ENCODE results near the gene RTBDN.

The RTBDN gene

GRCh38 chr19:12840091-12841079 is 6.0 kb upstream of the RTBDN start:
- peak; percentile 35 to 44 for DNase-seq (ENCODE audit: low read depth in 1 of 2, low spot score in 1 of 2)
- TF ChIP-seq REST (IDR thresholded peaks at IDR 0.05; ENCODE audit: insufficient replicate concordance, low read depth) (no peak), POLR2AphosphoS5 (IDR thresholded peaks at IDR 0.05; ENCODE audit: low read depth) (no peak), SPI1 (IDR thresholded peaks at IDR 0.05; ENCODE audit: borderline replicate concordance, low read depth) (no peak), CTCF (IDR thresholded peaks at IDR 0.05; ENCODE audit: insufficient read depth, low read length) (no peak), GABPA (IDR thresholded peaks at IDR 0.05; ENCODE audit: low read depth) (no peak)
- peaks cover 63% of the 10 kb centered on the region for H3K27me3 ChIP-seq (ENCODE audit: insufficient read depth, poor library complexity, severe bottlenecking)
- H3K4me3 ChIP-seq (replicated peaks; ENCODE audit: insufficient read depth, low read length): no peak overlapping the region
- H3K27ac ChIP-seq (replicated peaks): no peak overlapping the region

- Histone ChIP-seq H3K27me3 (ENCODE audit: insufficient read depth, poor library complexity, severe bottlenecking) (peaks cover 76% of the 10 kb centered on the region), H3K27ac (replicated peaks) (no peak overlapping the region), H3K4me3 (replicated peaks; ENCODE audit: insufficient read depth, low read length) (peak overlapping the region; percentile 39)
- DNase-seq (ENCODE audit: low read depth in 1 of 2, low spot score in 1 of 2): no peak
- TF ChIP-seq GABPA (IDR thresholded peaks at IDR 0.05; ENCODE audit: low read depth): no peak
Observed at GRCh38 chr19:12838886-12839756, 4.7 kb upstream of the RTBDN start.

- Histone ChIP-seq H3K4me3 (replicated peaks; ENCODE audit: insufficient read depth, low read length) (peak within 1 kb of the TSS; percentile 39), H3K27ac (replicated peaks) (no peak within 1 kb of the TSS), H3K27me3 (ENCODE audit: insufficient read depth, poor library complexity, severe bottlenecking) (peaks cover 80% of the 10 kb centered on the region)
- no peak for TF ChIP-seq GABPA (IDR thresholded peaks at IDR 0.05; ENCODE audit: low read depth)
- TF ChIP-seq POLR2AphosphoS5 (IDR thresholded peaks at IDR 0.05; ENCODE audit: low read depth): no peak
- TF ChIP-seq SPI1 (IDR thresholded peaks at IDR 0.05; ENCODE audit: borderline replicate concordance, low read depth): no peak
- no peak for TF ChIP-seq REST (IDR thresholded peaks at IDR 0.05; ENCODE audit: insufficient replicate concordance, low read depth)
- peak; percentile 3 for TF ChIP-seq CTCF (IDR thresholded peaks at IDR 0.05; ENCODE audit: insufficient read depth, low read length)
- peak; percentile 25 to 31 for DNase-seq (ENCODE audit: low read depth in 1 of 2, low spot score in 1 of 2)
Observed at GRCh38 chr19:12838182-12838885, 4.0 kb upstream of the RTBDN start, which contains the start of gene MAST1. Gene MAST1 (plus strand): TSS chr19:12838515. CDS start chr19:12838573, 58 bp downstream.

Measured in HL-60 (cell line).